ENCODE data around the gene AIG1. TPM values are rescaled to one million over a fixed set of nuclear protein-coding genes. Genes with fewer than 3 reads are reported as not detected.

Gene AIG1
- total and polyA plus RNA-seq, 2 of the 13 experiments (the other 11 are each of a cell fraction or from before 2014, with no cell fraction given): 115 to 197 TPM

- DNase-seq (ENCODE audit: low spot score): no peak
- no peak for FAIRE-seq
- Histone ChIP-seq H3K4me1 (ENCODE audit: insufficient read depth, low read length) (no peaks in the 10 kb centered on the region), H3K27ac (ENCODE audit: extremely low read length, insufficient read depth, low read length) (no peak overlapping the region), H4K20me1 (ENCODE audit: insufficient read depth, low read length) (no peaks in the 10 kb centered on the region), H3K36me3 (replicated peaks in 1 of 2; ENCODE audit: control insufficient read depth in 1 of 2, insufficient read depth in 2 of 2, low read length in 2 of 2) (peaks cover 0 to 4% of the 10 kb centered on the region in 2 experiments; a peak in 1 of 5 replicates), H3K9ac (ENCODE audit: insufficient read depth, low read depth, low read length) (no peak overlapping the region), H3K9me3 (ENCODE audit: low read length) (peaks cover 11% of the 10 kb centered on the region), H3K27me3 (ENCODE audit: control insufficient read depth in 1 of 2, insufficient read depth in 2 of 2, low read length in 2 of 2) (no peaks in the 10 kb centered on the region), H3K79me2 (ENCODE audit: insufficient read depth, low read length) (no peaks in the 10 kb centered on the region), H3K4me2 (ENCODE audit: low read depth, low read length) (no peak overlapping the region), H2AFZ (ENCODE audit: low read length) (no peak overlapping the region), H3K4me3 (replicated peaks in 1 of 3; ENCODE audit: insufficient read depth in 1 of 3, low read depth in 2 of 3, low read length in 3 of 3) (no peak overlapping the region)
- intact Hi-C loops (cut with micrococcal nuclease; ENCODE audit: unreplicated experiment): no loop called here
- ChIA-PET POLR2A (no interaction called here), CTCF (ENCODE audit: low intra/inter-chr PET ratio, low total read pairs) (no interaction called here)
- no peak for ATAC-seq
- TF ChIP-seq ZBTB2 (CRISPR knock-in tag; IDR thresholded peaks at IDR 0.05; ENCODE audit: low read depth) (no peak), HOXD1 (CRISPR knock-in tag; IDR thresholded peaks at IDR 0.05) (no peak), ZNF512 (CRISPR knock-in tag; IDR thresholded peaks at IDR 0.05) (no peak), ZNF317 (CRISPR knock-in tag; IDR thresholded peaks at IDR 0.05) (no peak), ZNF781 (CRISPR knock-in tag; IDR thresholded peaks at IDR 0.05; ENCODE audit: borderline replicate concordance, not compliant biosample characterization) (no peak), ZFP41 (CRISPR knock-in tag; IDR thresholded peaks at IDR 0.05; ENCODE audit: borderline replicate concordance) (no peak), NR2C2 (CRISPR knock-in tag; IDR thresholded peaks at IDR 0.05; ENCODE audit: borderline replicate concordance) (no peak), ZBTB7B (CRISPR knock-in tag; IDR thresholded peaks at IDR 0.05) (no peak), SATB2 (CRISPR knock-in tag; IDR thresholded peaks at IDR 0.05) (no peak), MZF1 (CRISPR knock-in tag; IDR thresholded peaks at IDR 0.05; ENCODE audit: borderline replicate concordance) (no peak), ZGPAT (CRISPR knock-in tag; IDR thresholded peaks at IDR 0.05) (no peak)
- in situ Hi-C loops (cut with HindIII; ENCODE audit: extremely low pct_ligation_motif_present, low pct_unique_long_range_greater_than_20kb): no loop called here
- 95% methylated on average over 2 of the region's 2 CpGs for WGBS (ENCODE audit: low lambda C conversion rate)
- no TSS peak for BruUV-seq (replicated peaks)
Measured at GRCh38 chr6:143205991-143206390, 145.3 kb downstream of the AIG1 start.

Data from HepG2 (cell line).